Ovary (tissue), 9 donors: ENCODE data around the gene CORO6. TPM values are rescaled to one million over a fixed set of nuclear protein-coding genes. Genes with fewer than 3 reads are reported as not detected.

ENCODE experiments used
- DNase-seq, 5 donors: peaks; one replicate each; pipeline ENCODE4 v3.0.0-alpha.2; 2019 to 2020
- H3K27ac ChIP-seq, 2 donors: fragments of 200-600 bp; one replicate each; pipeline versions ENCODE4 v1.5.1 to v1.8.0; 2019 to 2022
- H3K27me3 ChIP-seq: fragments of 200-600 bp; one replicate; pipeline ENCODE4 v1.8.0; 2022
- H3K36me3 ChIP-seq: fragments of 200-600 bp; sonication (generic); one replicate; pipeline ENCODE4 v1.5.1; 2019
- H3K4me1 ChIP-seq: one replicate; pipeline ENCODE4 v1.8.1; 2013; ENCODE audit warnings: mild to moderate bottlenecking, moderate library complexity; ENCODE audit not compliant: insufficient read depth
- H3K4me3 ChIP-seq: fragments of 200-600 bp; sonication (generic); one replicate; pipeline ENCODE4 v1.5.1; 2017
- H3K9me3 ChIP-seq, 2 donors: fragments of 200-600 bp in 1 of 2; sonication (generic) in 1 of 2; one replicate each; pipeline versions ENCODE4 v1.5.1 to v1.8.1; 2013 to 2019; ENCODE audit warnings: mild to moderate bottlenecking in 1 of 2, moderate library complexity in 1 of 2
- EP300 ChIP-seq: sonication (generic); formaldehyde crosslinking; IDR thresholded peaks from one replicate; pipeline ENCODE4 v1.6.1; 2017; ENCODE audit warnings: antibody characterized with exemption
- POLR2A ChIP-seq: fragments of 450-650 bp; IDR thresholded peaks from one replicate; pipeline ENCODE4 v1.6.1; 2017; ENCODE audit warnings: antibody characterized with exemption, mild to moderate bottlenecking, moderate library complexity
- WGBS, 3 donors: extraction: QIAGEN DNeasy Blood & Tissue Kit in 1 of 3; methylation state at CpG; one replicate each; pipeline versions ENCODE4 v1.1.5 to v1.1.7; 2013 to 2017; 5-methylcytosine and 5-hydroxymethylcytosine counted together
- intact Hi-C, 4 donors: fragments of 100-400 bp; cut with DNase I; formaldehyde crosslinking; loops; one replicate each; pipeline versions ENCODE4 v1.11.0 to v1.15.1; 2022 to 2023
- polyA plus RNA-seq, 2 donors: library from polyadenylated mRNA; stranded (reverse); fragments of 200-250 nt in 1 of 2; fragments of 350-450 nt in 1 of 2; fragmentation: Illumina TruSeq in 1 of 2; extraction: RNeasy Lipid Tissue Mini Kit (QIAGEN cat#74804) in 1 of 2; gene quantifications; one replicate each; pipeline ENCODE4 v1.2.3, GENCODE V29; 2013 to 2014
- total RNA-seq, 7 donors: library from RNA; depleted of rRNA in 2 of 7; stranded (reverse); fragments of >200 nt in 2 of 7; fragmentation: NEBNext Ultra II Directional in 3 of 7; extraction: Animal tissue kit (Norgen Biotek cat#: 25700) in 3 of 7; gene quantifications; one replicate each; pipeline versions ENCODE4 v1.1.0 to v1.2.4, GENCODE V29; 2016 to 2023
- TF ChIP-seq, protein P1 (sequence below), 3 donors: fragments of 450-650 bp in 2 of 3; fragments of 200-600 bp in 1 of 3; IDR thresholded peaks; one replicate each; pipeline versions ENCODE4 v1.5.1 to v1.8.0; 2016 to 2022; ENCODE audit warnings: antibody characterized with exemption in 3 of 3, mild to moderate bottlenecking in 1 of 3
- donor health status: DM: no; HTN: no; CAD: no; lungs with moderate emphysema.
- donor health status: DM: no; HTN: no; CAD: no.
- donor health status: Bipolar disorder and iron deficiency.
- donor health status: DM: yes; HTN: yes; CAD: no.
- donor health status: DM: no; HTN: no; CAD: no.
- donor health status: DM: yes; HTN: yes; CAD: no.

Gene CORO6
- total and polyA plus RNA-seq, 9 donors = 1.2 to 9.0 (median 3.5) TPM

DNA sequence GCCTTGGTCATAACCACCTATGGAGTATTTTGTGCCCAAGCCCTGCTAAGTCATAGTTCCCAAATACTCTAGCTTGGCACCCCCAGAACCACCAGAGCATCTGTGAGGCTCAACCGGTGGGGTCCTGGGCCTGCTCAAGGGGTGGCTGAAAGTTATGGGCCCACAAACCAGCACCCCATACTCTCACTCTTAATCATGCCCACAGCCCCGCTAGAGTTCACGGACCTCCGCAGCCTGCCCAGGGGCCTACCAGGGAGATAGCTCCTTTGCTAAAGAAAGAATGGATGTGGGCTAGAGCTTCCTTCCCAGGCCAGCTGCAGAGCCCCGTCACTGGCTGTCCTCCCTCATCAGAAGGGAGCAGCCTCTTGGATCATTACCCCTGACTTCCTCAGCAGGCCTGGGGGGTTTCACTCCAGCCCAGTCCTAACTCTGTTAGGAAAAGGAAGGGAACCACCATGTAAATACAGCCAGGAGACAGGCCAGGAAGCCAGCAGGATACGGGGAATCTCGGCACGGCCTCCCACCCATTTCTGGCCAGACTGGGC is 34.6 kb downstream of the CORO6 start:
- intact Hi-C loops = loop anchor here in 1 of 4 donors (10.0 kb wide), 1 partner anchor 337 kb away; no protein-coding TSS in a partner anchor
- peak in 1 of 5 donors; percentile 16 for DNase-seq
- TF ChIP-seq, protein P1, sequence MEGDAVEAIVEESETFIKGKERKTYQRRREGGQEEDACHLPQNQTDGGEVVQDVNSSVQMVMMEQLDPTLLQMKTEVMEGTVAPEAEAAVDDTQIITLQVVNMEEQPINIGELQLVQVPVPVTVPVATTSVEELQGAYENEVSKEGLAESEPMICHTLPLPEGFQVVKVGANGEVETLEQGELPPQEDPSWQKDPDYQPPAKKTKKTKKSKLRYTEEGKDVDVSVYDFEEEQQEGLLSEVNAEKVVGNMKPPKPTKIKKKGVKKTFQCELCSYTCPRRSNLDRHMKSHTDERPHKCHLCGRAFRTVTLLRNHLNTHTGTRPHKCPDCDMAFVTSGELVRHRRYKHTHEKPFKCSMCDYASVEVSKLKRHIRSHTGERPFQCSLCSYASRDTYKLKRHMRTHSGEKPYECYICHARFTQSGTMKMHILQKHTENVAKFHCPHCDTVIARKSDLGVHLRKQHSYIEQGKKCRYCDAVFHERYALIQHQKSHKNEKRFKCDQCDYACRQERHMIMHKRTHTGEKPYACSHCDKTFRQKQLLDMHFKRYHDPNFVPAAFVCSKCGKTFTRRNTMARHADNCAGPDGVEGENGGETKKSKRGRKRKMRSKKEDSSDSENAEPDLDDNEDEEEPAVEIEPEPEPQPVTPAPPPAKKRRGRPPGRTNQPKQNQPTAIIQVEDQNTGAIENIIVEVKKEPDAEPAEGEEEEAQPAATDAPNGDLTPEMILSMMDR (IDR thresholded peaks at IDR 0.05) = no peak
- no peak for TF ChIP-seq EP300
- no peak for TF ChIP-seq POLR2A
- H3K4me3 ChIP-seq = peak overlapping the region; percentile 86
- H3K27me3 ChIP-seq = no peaks in the 10 kb centered on the region
- H3K9me3 ChIP-seq = no peaks in the 10 kb centered on the region
- peaks cover 22% of the 10 kb centered on the region for H3K4me1 ChIP-seq
- WGBS, 3 donors = 28 to 34% (median 29%) methylated on average over 8 of the region's 8 CpGs
- no peaks in the 10 kb centered on the region for H3K36me3 ChIP-seq
- H3K27ac ChIP-seq = peak overlapping the region; percentile 45 to 55

DNA sequence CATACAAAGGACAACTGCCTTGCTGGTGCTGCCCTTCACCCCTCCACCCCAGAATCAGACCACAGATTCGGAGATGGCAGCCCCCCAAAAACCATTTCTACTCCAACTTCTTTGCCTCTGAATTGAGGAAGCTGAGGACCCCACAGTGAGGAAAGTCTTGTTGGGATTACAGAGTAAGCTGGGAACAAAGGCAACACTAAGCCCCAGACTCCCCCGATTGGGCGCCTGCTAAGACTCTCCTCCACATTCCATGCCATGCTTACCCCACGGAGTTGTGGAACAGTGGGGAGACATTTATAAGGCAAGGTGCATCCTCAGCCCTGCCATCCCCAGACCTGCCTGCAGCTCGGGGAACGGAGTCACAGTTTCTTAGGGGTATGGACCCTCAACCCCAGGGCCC is 35.1 kb downstream of the CORO6 start:
- H3K4me1 ChIP-seq = peaks cover 20% of the 10 kb centered on the region
- intact Hi-C loops = loop anchor here in 1 of 4 donors (10.0 kb wide), 1 partner anchor 337 kb away; no protein-coding TSS in a partner anchor

DNA sequence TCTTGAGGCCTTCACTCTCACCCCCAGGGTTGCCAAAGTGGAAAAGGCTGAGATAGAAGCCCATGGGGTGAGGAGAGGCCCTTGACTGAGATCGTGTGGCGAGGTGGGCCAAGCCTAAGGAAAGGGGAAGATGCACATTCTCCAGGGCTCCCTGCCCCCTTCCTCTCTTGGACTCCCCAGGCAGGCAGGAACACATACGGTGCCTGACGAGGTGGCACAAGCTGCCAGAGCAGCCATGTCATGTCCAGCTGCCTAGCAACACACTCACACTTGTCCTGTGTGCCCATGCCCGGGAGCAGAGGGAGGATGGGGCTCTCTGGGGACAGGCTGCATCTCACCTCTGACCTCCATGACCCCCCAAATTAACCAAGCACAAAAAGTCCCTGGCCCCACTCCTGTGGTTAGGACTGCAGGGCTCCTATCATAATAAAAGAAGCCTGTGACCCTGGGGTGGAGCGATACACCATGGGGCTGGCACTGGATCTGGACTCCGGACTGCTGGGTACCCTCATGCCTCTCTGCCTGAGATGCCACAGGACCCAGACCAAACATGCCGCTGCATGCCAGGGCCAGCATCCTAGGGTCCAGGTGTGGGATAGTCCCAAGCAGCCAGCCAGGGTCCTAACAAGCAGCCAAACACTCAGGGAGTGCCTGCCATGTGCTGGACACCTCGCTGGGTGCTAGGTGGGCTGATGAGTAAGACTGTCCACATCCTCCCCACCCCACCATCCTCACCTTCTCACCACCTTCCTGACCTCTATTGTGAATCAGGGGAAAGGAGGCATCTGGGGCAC is 35.8 kb downstream of the CORO6 start:
- intact Hi-C loops = loop anchor here in 1 of 4 donors (10.0 kb wide), 1 partner anchor 338 kb away; no protein-coding TSS in a partner anchor
- WGBS, 3 donors = 81 to 83% (median 83%) methylated on average over 9 of the region's 9 CpGs
- H3K4me1 ChIP-seq = peaks cover 17% of the 10 kb centered on the region
- no peaks in the 10 kb centered on the region for H3K27me3 ChIP-seq
- no peak overlapping the region for H3K27ac ChIP-seq
- no peak for TF ChIP-seq POLR2A
- no peak for TF ChIP-seq EP300
- TF ChIP-seq, protein P1 (IDR thresholded peaks at IDR 0.05) = no peak
- H3K9me3 ChIP-seq = no peaks in the 10 kb centered on the region
- H3K4me3 ChIP-seq = no peak overlapping the region
- H3K36me3 ChIP-seq = no peaks in the 10 kb centered on the region
- peak in 1 of 5 donors; percentile 20 for DNase-seq

More for the DNA sequence above, 35.1 kb downstream of the CORO6 start:
- Histone ChIP-seq H3K4me3 (no peak overlapping the region), H3K9me3 (no peaks in the 10 kb centered on the region), H3K27me3 (no peaks in the 10 kb centered on the region), H3K27ac (peak overlapping the region in 1 of 2 donors; percentile 45), H3K36me3 (no peaks in the 10 kb centered on the region)
- 79 to 87% (median 80%) methylated on average over 6 of the region's 6 CpGs for WGBS, 3 donors
- DNase-seq = peak in 3 of 5 donors; percentile 9 to 19 (median 16)
- TF ChIP-seq, protein P1 (IDR thresholded peaks at IDR 0.05) = no peak
- no peak for TF ChIP-seq EP300
- TF ChIP-seq POLR2A = no peak

DNA sequence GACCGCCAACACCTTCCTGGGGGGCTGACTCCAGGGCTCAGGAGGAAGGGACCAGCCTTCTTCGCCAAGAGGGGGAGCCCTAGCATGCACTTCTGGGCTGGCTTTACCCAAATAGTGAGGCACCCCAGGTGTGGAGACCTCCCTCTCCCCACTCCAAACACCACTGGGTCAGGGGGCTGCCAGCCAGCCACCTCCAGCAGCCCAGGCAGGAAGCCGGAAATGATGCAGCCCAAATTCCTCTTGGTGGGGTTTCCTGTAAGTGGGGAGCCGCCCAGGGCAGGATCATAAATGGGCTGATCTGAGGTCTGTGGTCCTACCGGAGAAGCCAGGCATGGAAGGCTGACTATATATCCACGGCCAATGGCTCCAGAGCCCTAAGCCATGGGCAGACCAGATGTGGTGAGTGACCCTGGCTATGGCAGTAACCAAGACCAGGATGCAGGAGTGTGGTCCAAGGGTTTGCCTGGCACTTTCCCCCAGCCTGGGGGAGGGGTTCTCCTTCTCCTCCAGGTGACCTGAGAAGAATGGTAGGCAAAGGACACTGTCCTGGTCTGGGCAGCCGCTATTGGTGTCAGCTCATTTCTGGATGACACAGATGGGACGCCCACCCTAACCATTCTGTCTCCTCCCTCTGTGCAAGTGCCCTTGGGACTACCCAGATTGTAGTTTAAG is 37.5 kb downstream of the CORO6 start:
- WGBS, 3 donors = 79 to 87% (median 82%) methylated on average over 7 to 8 of the region's 8 CpGs
- Histone ChIP-seq H3K4me1 (peaks cover 12% of the 10 kb centered on the region), H3K9me3 (no peaks in the 10 kb centered on the region), H3K4me3 (no peak overlapping the region), H3K27ac (no peak overlapping the region), H3K36me3 (no peaks in the 10 kb centered on the region), H3K27me3 (no peaks in the 10 kb centered on the region)
- intact Hi-C loops = loop anchor here in 1 of 4 donors (10.0 kb wide), 1 partner anchor 340 kb away; no protein-coding TSS in a partner anchor
- TF ChIP-seq POLR2A (no peak), EP300 (no peak)
- TF ChIP-seq, protein P1 (IDR thresholded peaks at IDR 0.05) = no peak
- DNase-seq = peak in 1 of 5 donors; percentile 28
